HG03159 (cell line): Measurements from ENCODE around the gene RSRC1.

Experiments used
- ATAC-seq: cut with Tn5 transposase; IDR thresholded peaks from one replicate; pipeline ENCODE4 v1.9.1; 2021; ENCODE audit warnings: mild to moderate bottlenecking, moderate library complexity; ENCODE audit not compliant: unreplicated experiment

Gene RSRC1

DNA sequence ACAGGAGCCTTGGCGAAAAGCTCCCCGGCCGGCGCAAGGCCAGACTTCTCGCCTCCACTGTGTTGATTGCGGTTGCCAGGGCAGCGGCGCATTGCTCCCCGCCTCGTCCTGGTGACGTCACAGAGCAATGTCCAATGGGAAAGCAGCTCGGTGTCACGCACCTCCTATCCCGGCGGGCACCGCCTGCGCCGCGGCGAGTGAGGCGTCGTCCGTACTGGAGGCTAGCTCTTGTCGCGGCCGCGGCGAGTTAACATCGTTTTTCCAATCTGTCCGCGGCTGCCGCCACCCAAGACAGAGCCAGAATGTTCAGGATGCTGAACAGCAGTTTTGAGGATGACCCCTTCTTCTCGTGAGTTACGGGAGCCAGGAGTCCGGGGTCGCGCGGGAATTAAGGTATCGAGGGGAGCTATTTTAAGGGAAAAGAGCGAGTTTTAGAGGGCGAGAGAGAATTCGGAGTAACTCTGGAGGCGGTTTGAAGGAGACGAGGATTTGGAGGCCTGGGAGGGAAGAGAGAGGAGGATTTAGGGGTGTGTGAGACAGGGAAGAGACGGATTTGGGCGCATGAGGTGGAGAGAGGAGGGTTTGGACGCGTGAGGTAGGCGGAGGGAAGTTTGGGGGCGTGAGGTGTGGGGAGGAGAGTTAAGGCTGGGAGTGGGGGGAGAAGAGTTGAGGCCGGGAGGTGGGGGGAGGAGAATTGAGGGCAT lies 461.3 kb downstream of the RSRC1 start, which contains the start of gene MLF1:
Gene MLF1, plus strand, starts transcription at position 196 of the 704 bp plus-strand sequence. Its CDS starts 107 bp downstream, at position 303.
- ATAC-seq, result peak; percentile 99

DNA sequence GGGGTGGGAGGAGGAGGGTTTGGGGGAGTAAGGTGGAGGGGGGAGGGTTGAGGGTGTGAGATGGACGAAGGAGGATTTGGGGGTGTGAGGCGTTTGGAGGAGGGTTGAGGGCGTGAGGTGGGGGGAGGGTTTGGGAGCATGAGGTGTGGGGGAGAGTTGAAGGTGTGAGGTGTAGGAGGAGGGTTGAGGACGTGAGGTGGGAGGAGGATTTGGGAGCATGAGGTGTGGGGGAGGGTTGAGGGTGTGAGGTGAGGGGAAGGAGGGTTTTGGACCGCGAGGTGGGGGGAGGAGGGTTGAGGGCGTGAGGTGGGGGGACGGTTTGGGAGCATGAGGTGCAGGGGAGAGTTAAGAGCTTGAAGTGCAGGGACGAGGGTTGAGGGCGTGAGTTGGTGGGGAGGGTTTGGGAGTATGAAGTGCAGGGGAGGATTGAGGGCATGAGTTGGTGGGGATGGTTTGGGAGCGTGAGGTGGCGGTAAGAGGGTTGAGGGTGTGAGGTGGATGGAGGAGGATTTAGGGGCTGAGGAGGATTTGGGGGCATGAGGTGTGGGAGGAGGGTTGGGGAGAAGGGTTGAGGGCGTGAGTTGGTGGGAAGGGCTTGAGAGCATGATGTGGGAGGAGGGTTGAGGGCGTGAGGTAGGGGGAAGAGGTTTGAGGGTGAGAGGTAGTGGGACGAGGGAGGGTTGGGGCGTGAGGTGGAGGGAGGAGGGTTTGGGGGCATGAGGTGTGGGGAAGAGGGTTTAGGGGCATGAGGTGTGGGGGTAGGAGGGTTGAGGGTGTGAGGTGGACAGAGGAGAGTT lies 462.3 kb downstream of the RSRC1 start:
- ATAC-seq, result no peak

GRCh38 chr3:158572766-158573060 lies 462.8 kb downstream of the RSRC1 start:
- ATAC-seq, result no peak

DNA sequence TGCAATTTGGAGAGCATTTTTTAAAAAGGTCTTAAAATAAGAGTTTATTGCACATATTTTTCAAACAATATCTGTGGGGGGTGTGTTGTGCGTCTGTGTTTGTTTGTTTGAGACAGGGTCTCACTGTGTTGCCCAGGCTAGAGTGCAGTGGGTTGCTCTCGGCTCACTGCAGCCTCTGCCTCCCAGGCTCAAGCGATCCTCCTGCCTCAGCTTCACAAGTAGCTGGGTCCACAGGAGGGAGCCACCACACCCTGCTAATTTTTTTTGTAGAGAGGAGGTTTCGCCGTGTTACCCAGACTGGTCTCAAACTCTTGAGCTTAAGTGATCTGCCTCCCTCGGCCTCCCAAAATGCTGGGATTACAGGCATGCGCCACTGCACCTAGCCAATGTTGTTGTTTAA lies 463.8 kb downstream of the RSRC1 start:
- no peak for ATAC-seq

DNA sequence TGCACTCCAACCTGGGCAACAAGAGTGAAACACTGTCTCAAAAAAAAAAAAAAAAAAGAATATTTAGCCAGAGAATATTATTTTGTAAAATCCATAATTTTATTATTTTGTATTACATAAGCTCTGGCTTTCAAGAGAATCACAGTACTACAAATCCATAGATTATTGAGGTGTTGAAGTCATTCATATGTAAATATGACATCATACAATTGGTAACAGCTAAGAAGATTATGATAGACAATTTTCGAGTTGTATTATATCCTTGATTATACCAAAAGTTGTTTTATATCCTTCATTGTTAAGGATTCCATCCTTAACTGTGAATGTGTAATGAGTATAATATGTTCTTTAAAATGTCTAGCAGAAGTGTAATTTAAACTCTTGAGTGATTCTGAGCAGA lies 464.8 kb downstream of the RSRC1 start:
- ATAC-seq, result no peak

- no peak for ATAC-seq
Measured at GRCh38 chr3:158590223-158590622, 480.3 kb downstream of the RSRC1 start.
